PFSK-1 (cell line): ENCODE data around the gene SRPK2.

Experiments
- POLR2AphosphoS5 ChIP-seq: IDR thresholded peaks from 2 replicates; pipeline ENCODE4 v1.6.1; 2012; ENCODE audit warnings: low read depth, mild to moderate bottlenecking, control low read depth, low read length, moderate library complexity
- SIN3A ChIP-seq: IDR thresholded peaks from 2 replicates; pipeline ENCODE4 v1.6.1; 2012; ENCODE audit warnings: mild to moderate bottlenecking, low read length, moderate library complexity, borderline replicate concordance; ENCODE audit not compliant: insufficient read depth
- TAF1 ChIP-seq: IDR thresholded peaks from 2 replicates; pipeline ENCODE4 v1.6.1; 2012; ENCODE audit warnings: low read length, control low read depth, borderline replicate concordance; ENCODE audit not compliant: insufficient read depth
- TF ChIP-seq, protein P1 (sequence below), 2 experiments: IDR thresholded peaks; 2 replicates each; pipeline versions ENCODE4 v1.6.1 to v1.8.0; 2011 to 2012; ENCODE audit warnings: low read depth in 2 of 2, low read length in 2 of 2, control low read depth in 1 of 2, inconsistent platforms in 1 of 2, mild to moderate bottlenecking in 1 of 2, moderate library complexity in 1 of 2; ENCODE audit not compliant: insufficient read depth in 1 of 2

GRCh38 chr7:105219771-105220160 lies 169.0 kb downstream of the SRPK2 start:
- TF ChIP-seq POLR2AphosphoS5 (no peak), TAF1 (no peak), SIN3A (no peak)
- TF ChIP-seq, protein P1, sequence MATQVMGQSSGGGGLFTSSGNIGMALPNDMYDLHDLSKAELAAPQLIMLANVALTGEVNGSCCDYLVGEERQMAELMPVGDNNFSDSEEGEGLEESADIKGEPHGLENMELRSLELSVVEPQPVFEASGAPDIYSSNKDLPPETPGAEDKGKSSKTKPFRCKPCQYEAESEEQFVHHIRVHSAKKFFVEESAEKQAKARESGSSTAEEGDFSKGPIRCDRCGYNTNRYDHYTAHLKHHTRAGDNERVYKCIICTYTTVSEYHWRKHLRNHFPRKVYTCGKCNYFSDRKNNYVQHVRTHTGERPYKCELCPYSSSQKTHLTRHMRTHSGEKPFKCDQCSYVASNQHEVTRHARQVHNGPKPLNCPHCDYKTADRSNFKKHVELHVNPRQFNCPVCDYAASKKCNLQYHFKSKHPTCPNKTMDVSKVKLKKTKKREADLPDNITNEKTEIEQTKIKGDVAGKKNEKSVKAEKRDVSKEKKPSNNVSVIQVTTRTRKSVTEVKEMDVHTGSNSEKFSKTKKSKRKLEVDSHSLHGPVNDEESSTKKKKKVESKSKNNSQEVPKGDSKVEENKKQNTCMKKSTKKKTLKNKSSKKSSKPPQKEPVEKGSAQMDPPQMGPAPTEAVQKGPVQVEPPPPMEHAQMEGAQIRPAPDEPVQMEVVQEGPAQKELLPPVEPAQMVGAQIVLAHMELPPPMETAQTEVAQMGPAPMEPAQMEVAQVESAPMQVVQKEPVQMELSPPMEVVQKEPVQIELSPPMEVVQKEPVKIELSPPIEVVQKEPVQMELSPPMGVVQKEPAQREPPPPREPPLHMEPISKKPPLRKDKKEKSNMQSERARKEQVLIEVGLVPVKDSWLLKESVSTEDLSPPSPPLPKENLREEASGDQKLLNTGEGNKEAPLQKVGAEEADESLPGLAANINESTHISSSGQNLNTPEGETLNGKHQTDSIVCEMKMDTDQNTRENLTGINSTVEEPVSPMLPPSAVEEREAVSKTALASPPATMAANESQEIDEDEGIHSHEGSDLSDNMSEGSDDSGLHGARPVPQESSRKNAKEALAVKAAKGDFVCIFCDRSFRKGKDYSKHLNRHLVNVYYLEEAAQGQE (IDR thresholded peaks at IDR 0.05; ENCODE audit: insufficient read depth in 1 of 2, low read depth in 2 of 2, low read length in 2 of 2) = no peak
